H1 (cell line): ENCODE results near the gene RPS6KA2. TPM values are rescaled to one million over a fixed set of nuclear protein-coding genes. Genes with fewer than 3 reads are reported as not detected.

Experiments used
- CTCF ChIA-PET: fragments of 300-600 bp; sonication (Branson Sonifier 250); formaldehyde crosslinking; loops from one replicate; lab custom pipeline; 2021; ENCODE audit not compliant: partially characterized antibody; lab: Charles Lee
- POLR2A ChIA-PET: fragments of 300-600 bp; sonication (Branson Sonifier 250); formaldehyde crosslinking; loops from one replicate; lab custom pipeline; 2021; ENCODE audit warnings: inconsistent platforms; ENCODE audit not compliant: partially characterized antibody; lab: Charles Lee
- DNase-seq, 2 experiments: peaks; one replicate each; pipeline versions ENCODE4 v3.0.0 to v3.0.0-alpha.2; 2010 to 2022; ENCODE audit warnings: low spot score in 2 of 2, low read depth in 1 of 2, mixed read lengths in 1 of 2
- FAIRE-seq: peaks from 2 replicates; lab custom pipeline; 2011; peaks lifted over from hg19 to GRCh38; lab: Jason Lieb, UNC
- H2AFZ ChIP-seq: 2 replicates; pipeline ENCODE4 v1.8.1; 2012; ENCODE audit warnings: low read length, inconsistent platforms
- H2AK5ac ChIP-seq: 2 replicates; pipeline ENCODE4 v1.6.1; 2013; ENCODE audit warnings: low read depth, low read length
- H2BK120ac ChIP-seq: replicated peaks from 2 replicates; pipeline ENCODE3; 2013; ENCODE audit warnings: low read depth, low read length, inconsistent platforms
- H2BK12ac ChIP-seq: 2 replicates; pipeline ENCODE4 v1.6.1; 2013; ENCODE audit warnings: low read depth, low read length
- H2BK15ac ChIP-seq: 2 replicates; pipeline ENCODE4 v1.6.1; 2013; ENCODE audit warnings: low read length
- H2BK20ac ChIP-seq: 2 replicates; pipeline ENCODE4 v1.6.1; 2013; ENCODE audit warnings: low read length
- H2BK5ac ChIP-seq: 2 replicates; pipeline ENCODE4 v1.6.1; 2013; ENCODE audit warnings: low read depth, low read length
- H3K14ac ChIP-seq: 2 replicates; pipeline ENCODE4 v1.6.1; 2013; ENCODE audit warnings: inconsistent platforms; ENCODE audit not compliant: insufficient read length
- H3K18ac ChIP-seq: 2 replicates; pipeline ENCODE4 v1.6.1; 2013; ENCODE audit warnings: low read length; ENCODE audit errors: extremely low read depth
- H3K23ac ChIP-seq: 2 replicates; pipeline ENCODE4 v1.6.1; 2013; ENCODE audit warnings: inconsistent platforms; ENCODE audit not compliant: insufficient read length
- H3K23me2 ChIP-seq: 2 replicates; pipeline ENCODE4 v1.6.1; 2013; ENCODE audit warnings: low read depth, low read length
- H3K27ac ChIP-seq: 2 replicates; pipeline ENCODE4 v1.6.1; 2011; ENCODE audit warnings: low read depth, low read length, inconsistent platforms
- H3K27me3 ChIP-seq, 4 experiments: replicated peaks in 1 of 4; 1 replicate in 1 of 4; 2 replicates in 3 of 4; pipeline versions ENCODE4 v1.6.1 to v1.8.1; 2011 to 2013; ENCODE audit warnings: low read length in 3 of 4, mild to moderate bottlenecking in 3 of 4, inconsistent platforms in 2 of 4, mixed read lengths in 2 of 4, moderate library complexity in 1 of 4; ENCODE audit not compliant: control insufficient read depth in 3 of 4, insufficient read depth in 3 of 4; ENCODE audit errors: extremely low read depth in 1 of 4
- H3K36me3 ChIP-seq, 4 experiments: 2 replicates each; pipeline versions ENCODE4 v1.6.1 to v1.8.1; 2011 to 2013; ENCODE audit warnings: mild to moderate bottlenecking in 4 of 4, low read length in 3 of 4, moderate library complexity in 2 of 4, control low read depth in 1 of 4, inconsistent platforms in 1 of 4; ENCODE audit not compliant: insufficient read depth in 4 of 4, control insufficient read depth in 2 of 4
- H3K4ac ChIP-seq: replicated peaks from 2 replicates; pipeline ENCODE3; 2013; ENCODE audit warnings: low read length, low read depth, mixed read lengths, inconsistent platforms; ENCODE audit not compliant: insufficient read length
- H3K4me1 ChIP-seq, 4 experiments: replicated peaks in 1 of 4; 1 replicate in 1 of 4; 2 replicates in 3 of 4; pipeline versions ENCODE4 v1.6.1 to v1.8.1; 2011 to 2013; ENCODE audit warnings: low read length in 3 of 4, inconsistent platforms in 2 of 4, mixed read lengths in 1 of 4; ENCODE audit not compliant: insufficient read depth in 4 of 4, control insufficient read depth in 3 of 4
- H3K4me2 ChIP-seq, 2 experiments: 2 replicates each; pipeline versions ENCODE4 v1.6.1 to v1.8.1; 2011 to 2013; ENCODE audit warnings: low read depth in 2 of 2, low read length in 2 of 2, control low read depth in 1 of 2, inconsistent platforms in 1 of 2, mild to moderate bottlenecking in 1 of 2; ENCODE audit not compliant: insufficient read depth in 1 of 2
- H3K4me3 ChIP-seq, 4 experiments: fragments of 200-600, 300-600 bp in 1 of 4; sonication (generic), shearing (Covaris generic), sonication (Bioruptor Twin) in 1 of 4; 2 replicates each; pipeline versions ENCODE4 v1.5.1 to v1.8.1; 2011 to 2016; ENCODE audit warnings: low read length in 4 of 4, low read depth in 3 of 4, control low read depth in 2 of 4, inconsistent platforms in 2 of 4, mild to moderate bottlenecking in 2 of 4, mixed read lengths in 1 of 4, moderate library complexity in 1 of 4; ENCODE audit not compliant: insufficient read depth in 2 of 4; ENCODE audit errors: extremely low read depth in 1 of 4
- H3K56ac ChIP-seq: replicated peaks from 2 replicates; pipeline ENCODE3; 2013; ENCODE audit warnings: low read depth, mild to moderate bottlenecking, mixed read lengths, low read length, inconsistent platforms; ENCODE audit not compliant: insufficient read length
- H3K79me1 ChIP-seq: 2 replicates; pipeline ENCODE4 v1.6.1; 2013; ENCODE audit warnings: low read depth, low read length, control low read depth
- H3K79me2 ChIP-seq, 2 experiments: 2 replicates each; pipeline versions ENCODE4 v1.6.1 to v1.8.1; 2012 to 2013; ENCODE audit warnings: low read length in 2 of 2, mild to moderate bottlenecking in 2 of 2, inconsistent platforms in 1 of 2; ENCODE audit not compliant: insufficient read depth in 2 of 2, control insufficient read depth in 1 of 2
- H3K9ac ChIP-seq, 4 experiments: replicated peaks in 1 of 4; 1 replicate in 1 of 4; 2 replicates in 3 of 4; pipeline versions ENCODE4 v1.6.1 to v1.8.1; 2011 to 2013; ENCODE audit warnings: low read depth in 3 of 4, low read length in 3 of 4, control low read depth in 2 of 4, mild to moderate bottlenecking in 2 of 4, moderate library complexity in 2 of 4, inconsistent platforms in 1 of 4; ENCODE audit errors: extremely low read depth in 1 of 4
- H3K9me3 ChIP-seq, 2 experiments: 2 replicates each; pipeline versions ENCODE4 v1.6.1 to v1.8.1; 2012 to 2013; ENCODE audit warnings: mild to moderate bottlenecking in 2 of 2, moderate library complexity in 2 of 2, control low read depth in 1 of 2, inconsistent platforms in 1 of 2, low read depth in 1 of 2, low read length in 1 of 2, mixed read lengths in 1 of 2; ENCODE audit not compliant: insufficient read depth in 2 of 2
- H4K20me1 ChIP-seq, 2 experiments: replicated peaks in 1 of 2; 2 replicates each; pipeline versions ENCODE3 to v1.8.1; 2011 to 2013; ENCODE audit warnings: inconsistent platforms in 2 of 2, low read length in 2 of 2, mild to moderate bottlenecking in 1 of 2; ENCODE audit not compliant: insufficient read depth in 2 of 2, control insufficient read depth in 1 of 2
- H4K5ac ChIP-seq: 2 replicates; pipeline ENCODE4 v1.6.1; 2013; ENCODE audit warnings: low read length, low read depth, mixed read lengths, inconsistent platforms; ENCODE audit not compliant: insufficient read length
- H4K8ac ChIP-seq: 2 replicates; pipeline ENCODE4 v1.8.0; 2013; ENCODE audit warnings: mild to moderate bottlenecking, moderate library complexity, low read length, inconsistent platforms; ENCODE audit not compliant: insufficient read depth; ENCODE audit errors: extremely low read depth
- H4K91ac ChIP-seq: replicated peaks from 2 replicates; pipeline ENCODE3; 2013; ENCODE audit warnings: low read length, mixed read lengths, inconsistent platforms; ENCODE audit not compliant: insufficient read length
- ASH2L ChIP-seq: fragments of 200-600, 300-600 bp; sonication (generic); IDR thresholded peaks from one replicate; pipeline ENCODE4 v1.7.1; 2017; ENCODE audit warnings: low read length
- CREB1 ChIP-seq: IDR thresholded peaks from 2 replicates; pipeline ENCODE4 v1.6.1; 2012; ENCODE audit warnings: inconsistent platforms
- CTBP2 ChIP-seq: IDR thresholded peaks from 2 replicates; pipeline ENCODE4 v1.7.0; 2011; ENCODE audit warnings: borderline replicate concordance, mild to moderate bottlenecking, moderate library complexity, mixed read lengths, low read length; ENCODE audit not compliant: insufficient read depth, insufficient read length
- EP300 ChIP-seq, 2 experiments: IDR thresholded peaks; 1 replicate in 1 of 2; 2 replicates in 1 of 2; pipeline ENCODE4 v1.6.1; 2011 to 2012; ENCODE audit warnings: low read depth in 2 of 2, low read length in 2 of 2, mild to moderate bottlenecking in 2 of 2, borderline replicate concordance in 1 of 2, inconsistent platforms in 1 of 2, moderate library complexity in 1 of 2
- HDAC6 ChIP-seq: IDR thresholded peaks from one replicate; pipeline ENCODE4 v1.7.1; 2012; ENCODE audit warnings: low read depth, mild to moderate bottlenecking, inconsistent platforms, low read length, moderate library complexity
- KDM1A ChIP-seq: fragments of 200-600, 300-600 bp; sonication (generic); IDR thresholded peaks from 2 replicates; pipeline ENCODE4 v1.7.1; 2016; ENCODE audit warnings: mild to moderate bottlenecking, low read length, borderline replicate concordance
- KDM5A ChIP-seq: fragments of 200-600 bp; IDR thresholded peaks from 2 replicates; pipeline ENCODE4 v1.7.1; 2012; ENCODE audit warnings: mild to moderate bottlenecking, low read length, inconsistent platforms, mixed read lengths
- POLR2A ChIP-seq, 2 experiments: IDR thresholded peaks; 1 replicate in 1 of 2; 2 replicates in 1 of 2; pipeline ENCODE4 v1.6.1; 2011; ENCODE audit warnings: low read depth in 2 of 2, low read length in 2 of 2, mild to moderate bottlenecking in 2 of 2; ENCODE audit errors: control extremely low read depth in 1 of 2
- POU5F1 ChIP-seq: IDR thresholded peaks from 2 replicates; pipeline ENCODE4 v1.6.1; 2011; ENCODE audit warnings: low read depth, mild to moderate bottlenecking, low read length, moderate library complexity
- RAD21 ChIP-seq, 2 experiments: IDR thresholded peaks in 1 of 2; conservative IDR thresholded peaks in 1 of 2; 2 replicates each; pipeline ENCODE4 v1.6.1; 2011; ENCODE audit warnings: low read depth in 2 of 2, low read length in 2 of 2, improper control_type of control experiment in 1 of 2, inconsistent platforms in 1 of 2, mild to moderate bottlenecking in 1 of 2, moderate library complexity in 1 of 2
- SP4 ChIP-seq: IDR thresholded peaks from 2 replicates; pipeline ENCODE4 v1.6.1; 2012; ENCODE audit warnings: low read length, inconsistent platforms
- SUZ12 ChIP-seq: fragments of 200-600 bp; sonication (generic); IDR thresholded peaks from 2 replicates; pipeline ENCODE4 v1.6.1; 2012; ENCODE audit warnings: mild to moderate bottlenecking, inconsistent platforms, low read length, moderate library complexity, mixed read lengths
- ZNF274 ChIP-seq: IDR thresholded peaks from 2 replicates; pipeline ENCODE4 v1.7.0; 2012; ENCODE audit warnings: low read length, borderline replicate concordance; ENCODE audit errors: extremely low read depth
- WGBS, 2 experiments: shearing (Covaris generic) in 1 of 2; methylation state at CpG; one replicate each; pipeline versions ENCODE4 v1.1.6 to v1.1.7; 2013 to 2015; ENCODE audit warnings: low lambda C conversion rate in 2 of 2, mixed read lengths in 2 of 2, inconsistent platforms in 1 of 2, low coverage in 1 of 2, missing lambda C conversion rate in 1 of 2; ENCODE audit not compliant: insufficient replicate concordance in 2 of 2, insufficient coverage in 1 of 2, insufficient read length in 1 of 2; ENCODE audit errors: extremely low coverage in 1 of 2, missing lambda C conversion rate in 1 of 2; 5-methylcytosine and 5-hydroxymethylcytosine counted together
- polyA plus RNA-seq, 7 experiments: library from polyadenylated mRNA; depleted of rRNA in 3 of 7; stranded (reverse) in 5 of 7; unstranded in 2 of 7; fragments of >200 nt in 5 of 7; fragments of 200-250 nt in 2 of 7; gene quantifications; 1 replicate in 5 of 7; 2 replicates in 1 of 7; 4 replicates in 1 of 7; pipeline versions ENCODE4 v1.2.1 to v1.2.3, GENCODE V29; 2011 to 2013; ENCODE audit warnings: missing spikeins in 2 of 7, mixed read lengths in 2 of 7
- total RNA-seq: library from RNA; stranded (reverse); fragmentation: NEBNext Ultra II Directional; extraction: Animal tissue kit (Norgen Biotek cat#: 25700); gene quantifications from 2 replicates; pipeline ENCODE4 v1.2.1, GENCODE V29; 2021

The RPS6KA2 gene
- total and polyA plus RNA-seq, 2 of the 8 experiments (the other 6 are each of a cell fraction or from before 2014, with no cell fraction given) = 8.8 to 25.7 TPM

GRCh38 chr6:166570929-166571713 lies 55.9 kb downstream of the RPS6KA2 start:
- no peak overlapping the region for H3K18ac ChIP-seq
- 0 out of 4 replicates have a peak, but pooled peaks cover 0 to 2% of the 10 kb centered on the region in 2 experiments for H3K9me3 ChIP-seq
- CTCF ChIA-PET = interaction anchor here (1.8 kb wide), 1 partner anchor 91 kb away, joined by 3 read pairs; no protein-coding TSS in a partner anchor
- POLR2A ChIA-PET = no interaction called here
- H3K23ac ChIP-seq = no peak overlapping the region
- H4K8ac ChIP-seq = no peak overlapping the region
- H3K23me2 ChIP-seq = no peaks in the 10 kb centered on the region
- H4K5ac ChIP-seq = no peak overlapping the region
- H3K4me2 ChIP-seq = no peak overlapping the region
- no peak overlapping the region; a peak in 1 of 7 replicates for H3K9ac ChIP-seq
- no peak overlapping the region for H3K4me3 ChIP-seq
- peaks cover 0 to 23% of the 10 kb centered on the region in 2 experiments; a peak in 2 of 4 replicates for H3K79me2 ChIP-seq
- H2BK12ac ChIP-seq = no peak overlapping the region
- H3K56ac ChIP-seq = no peak overlapping the region
- H2BK5ac ChIP-seq = no peak overlapping the region
- DNase-seq (no peak), FAIRE-seq (peak; percentile 39)
- H2AFZ ChIP-seq = no peak overlapping the region
- H2BK20ac ChIP-seq = no peak overlapping the region
- H4K91ac ChIP-seq = no peak overlapping the region
- no peak overlapping the region for H3K4ac ChIP-seq
- no peak overlapping the region for H3K27ac ChIP-seq
- H2AK5ac ChIP-seq = no peak overlapping the region
- no peaks in the 10 kb centered on the region; a peak in 1 of 7 replicates for H3K27me3 ChIP-seq
- no peaks in the 10 kb centered on the region for H3K36me3 ChIP-seq
- no peak overlapping the region for H3K14ac ChIP-seq
- peaks cover 0 to 1% of the 10 kb centered on the region in 2 experiments for H4K20me1 ChIP-seq
- H3K79me1 ChIP-seq = peaks cover 10% of the 10 kb centered on the region; the same call in 1 of the 2 replicates
- H2BK120ac ChIP-seq = no peak overlapping the region
- H2BK15ac ChIP-seq = no peak overlapping the region
- WGBS, 2 experiments = 84% methylated on average over 22 of the region's 22 CpGs; no CpG with 5 or more reads in 1 of the 2 experiments
- H3K4me1 ChIP-seq = peaks cover 11 to 16% (median 14%) of the 10 kb centered on the region in 4 experiments
- TF ChIP-seq CTBP2 (no peak), HDAC6 (no peak), RAD21 (IDR thresholded peaks at IDR 0.05 in 1 of 2, conservative IDR thresholded peaks at IDR 0.05 in 1 of 2; ENCODE audit: low read depth in 2 of 2, low read length in 2 of 2) (no peak), SP4 (no peak), KDM5A (no peak), POLR2A (IDR thresholded peaks at IDR 0.05; ENCODE audit: control extremely low read depth in 1 of 2, low read depth in 2 of 2, low read length in 2 of 2) (no peak), KDM1A (no peak), POU5F1 (no peak), ASH2L (no peak), CREB1 (no peak), ZNF274 (no peak), SUZ12 (no peak), EP300 (IDR thresholded peaks at IDR 0.05; ENCODE audit: borderline replicate concordance in 1 of 2, low read depth in 2 of 2, low read length in 2 of 2) (no peak)
